Measurements from ENCODE around the gene C15orf40.

C15orf40 gene

GRCh38 chr15:82993144-82993543, 18.3 kb downstream of the C15orf40 start:
- DNase-seq (ENCODE audit: low read depth) = no peak

GRCh38 chr15:82992436-82992998, 18.9 kb downstream of the C15orf40 start:
- no peak for DNase-seq (ENCODE audit: low read depth)

- DNase-seq (ENCODE audit: low read depth) = peak; percentile 1
Observed at GRCh38 chr15:82986442-82986780, 25.0 kb downstream of the C15orf40 start.

GRCh38 chr15:82985688-82986441, 25.6 kb downstream of the C15orf40 start, which contains the start of gene RAMAC:
Gene RAMAC (plus strand): TSS chr15:82986210. CDS start chr15:82989019, 2,809 bp downstream.
- DNase-seq (ENCODE audit: low read depth) = peak; percentile 84

GRCh38 chr15:82980981-82981380, 30.5 kb downstream of the C15orf40 start:
- DNase-seq (ENCODE audit: low read depth) = no peak

- no peak for DNase-seq (ENCODE audit: low read depth)
Observed at GRCh38 chr15:82979726-82980125, 31.7 kb downstream of the C15orf40 start.

- no peak for DNase-seq (ENCODE audit: low read depth)
Observed at GRCh38 chr15:82978438-82978837, 33.0 kb downstream of the C15orf40 start.

GRCh38 chr15:82977076-82977475, 34.4 kb downstream of the C15orf40 start:
- DNase-seq (ENCODE audit: low read depth) = no peak

- no peak for DNase-seq (ENCODE audit: low read depth)
Observed at GRCh38 chr15:82972990-82973389, 38.4 kb downstream of the C15orf40 start.

GRCh38 chr15:82971218-82971984, 40.0 kb downstream of the C15orf40 start:
- DNase-seq (ENCODE audit: low read depth) = no peak

- no peak for DNase-seq (ENCODE audit: low read depth)
Observed at GRCh38 chr15:82970696-82971095, 40.7 kb downstream of the C15orf40 start.

GRCh38 chr15:82970078-82970686, 41.3 kb downstream of the C15orf40 start:
- no peak for DNase-seq (ENCODE audit: low read depth)

GRCh38 chr15:82969353-82969752, 42.1 kb downstream of the C15orf40 start:
- no peak for DNase-seq (ENCODE audit: low read depth)

GRCh38 chr15:82968066-82968465, 43.4 kb downstream of the C15orf40 start:
- DNase-seq (ENCODE audit: low read depth) = no peak

- DNase-seq (ENCODE audit: low read depth) = no peak
Observed at GRCh38 chr15:82966671-82967071, 44.8 kb downstream of the C15orf40 start.

GRCh38 chr15:82964890-82965289, 46.5 kb downstream of the C15orf40 start:
- DNase-seq (ENCODE audit: low read depth) = no peak

- no peak for DNase-seq (ENCODE audit: low read depth)
Observed at GRCh38 chr15:82963471-82964341, 47.7 kb downstream of the C15orf40 start.

- DNase-seq (ENCODE audit: low read depth) = no peak
Observed at GRCh38 chr15:82960766-82961165, 50.7 kb downstream of the C15orf40 start.

- no peak for DNase-seq (ENCODE audit: low read depth)
Observed at GRCh38 chr15:82959423-82959822, 52.0 kb downstream of the C15orf40 start.

GRCh38 chr15:82958638-82959037, 52.8 kb downstream of the C15orf40 start:
- DNase-seq (ENCODE audit: low read depth) = no peak

All from stimulated activated CD8-positive, alpha-beta memory T cell treated with anti-CD3 and anti-CD28 coated beads, Interleukin-15, amount 100 ng/mL, for 1 hour (primary cell).